ENCODE measurements around the gene SMIM31.

The SMIM31 gene

GRCh38 chr4:164753873-164754488 lies at the start of gene SMIM31:
TSS of gene SMIM31 (plus strand) at chr4:164754131. CDS start at chr4:164770444, 16,313 bp downstream.
- FAIRE-seq, result no peak

- no peak for FAIRE-seq
Measured at GRCh38 chr4:164706675-164707074, 47.3 kb upstream of the SMIM31 start.

- no peak for FAIRE-seq
Measured at GRCh38 chr4:164716901-164717300, 37.0 kb upstream of the SMIM31 start.

GRCh38 chr4:164718827-164719226 lies 35.1 kb upstream of the SMIM31 start:
- FAIRE-seq, result no peak

- FAIRE-seq, result no peak
Measured at GRCh38 chr4:164725066-164725465, 28.9 kb upstream of the SMIM31 start.

- no peak for FAIRE-seq
Measured at GRCh38 chr4:164730705-164731393, 23.1 kb upstream of the SMIM31 start.

GRCh38 chr4:164731827-164732474 lies 22.0 kb upstream of the SMIM31 start:
- FAIRE-seq, result peak; percentile 17

- FAIRE-seq, result no peak
Measured at GRCh38 chr4:164734484-164734883, 19.4 kb upstream of the SMIM31 start.

- FAIRE-seq, result peak; percentile 87
Measured at GRCh38 chr4:164748375-164748774, 5.6 kb upstream of the SMIM31 start.

- FAIRE-seq, result no peak
Measured at GRCh38 chr4:164755432-164755831, 1.5 kb downstream of the SMIM31 start.

- FAIRE-seq, result no peak
Measured at GRCh38 chr4:164756686-164757085, 2.8 kb downstream of the SMIM31 start.

GRCh38 chr4:164761241-164761640 lies 7.3 kb downstream of the SMIM31 start:
- no peak for FAIRE-seq

GRCh38 chr4:164761746-164762275 lies 7.9 kb downstream of the SMIM31 start:
- no peak for FAIRE-seq

- FAIRE-seq, result no peak
Measured at GRCh38 chr4:164765096-164765495, 11.2 kb downstream of the SMIM31 start.

- FAIRE-seq, result no peak
Measured at GRCh38 chr4:164765833-164766232, 11.9 kb downstream of the SMIM31 start.

- peak; percentile 81 for FAIRE-seq
Measured at GRCh38 chr4:164768516-164768915, 14.6 kb downstream of the SMIM31 start.

- FAIRE-seq, result no peak
Measured at GRCh38 chr4:164770010-164770724, 16.2 kb downstream of the SMIM31 start.

GRCh38 chr4:164771088-164771487 lies 17.2 kb downstream of the SMIM31 start:
- no peak for FAIRE-seq

GRCh38 chr4:164772076-164772475 lies 18.1 kb downstream of the SMIM31 start:
- FAIRE-seq, result no peak

GRCh38 chr4:164779080-164779479 lies 25.1 kb downstream of the SMIM31 start:
- FAIRE-seq, result no peak

- peak; percentile 65 for FAIRE-seq
Measured at GRCh38 chr4:164779811-164780216, 25.9 kb downstream of the SMIM31 start.

- FAIRE-seq, result no peak
Measured at GRCh38 chr4:164780839-164781238, 26.9 kb downstream of the SMIM31 start.

- no peak for FAIRE-seq
Measured at GRCh38 chr4:164783976-164784375, 30.0 kb downstream of the SMIM31 start.

Data from TTC549 (cell line).